Measurements from ENCODE around the gene RABL3.

DNA sequence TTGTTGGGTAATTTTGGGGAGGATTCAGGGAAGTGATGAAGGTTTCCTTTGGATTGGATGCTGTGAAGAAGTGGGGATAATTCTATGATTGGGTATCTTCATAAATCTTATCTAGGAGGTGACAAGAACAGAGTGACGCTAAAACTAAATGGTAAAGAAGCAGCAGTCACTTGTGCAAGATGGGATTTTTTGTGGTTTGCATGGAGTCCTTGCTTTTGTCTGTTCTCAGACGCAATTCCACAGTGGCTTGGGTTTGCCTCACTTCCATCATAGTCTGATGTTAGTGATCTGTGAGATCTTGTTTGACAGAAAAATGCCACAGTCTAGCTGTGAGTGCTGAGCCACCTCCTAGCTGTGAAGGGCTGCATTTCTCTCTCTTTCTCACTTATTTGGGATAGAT, 27.1 kb upstream of the RABL3 start:
- TF ChIP-seq, protein P1, sequence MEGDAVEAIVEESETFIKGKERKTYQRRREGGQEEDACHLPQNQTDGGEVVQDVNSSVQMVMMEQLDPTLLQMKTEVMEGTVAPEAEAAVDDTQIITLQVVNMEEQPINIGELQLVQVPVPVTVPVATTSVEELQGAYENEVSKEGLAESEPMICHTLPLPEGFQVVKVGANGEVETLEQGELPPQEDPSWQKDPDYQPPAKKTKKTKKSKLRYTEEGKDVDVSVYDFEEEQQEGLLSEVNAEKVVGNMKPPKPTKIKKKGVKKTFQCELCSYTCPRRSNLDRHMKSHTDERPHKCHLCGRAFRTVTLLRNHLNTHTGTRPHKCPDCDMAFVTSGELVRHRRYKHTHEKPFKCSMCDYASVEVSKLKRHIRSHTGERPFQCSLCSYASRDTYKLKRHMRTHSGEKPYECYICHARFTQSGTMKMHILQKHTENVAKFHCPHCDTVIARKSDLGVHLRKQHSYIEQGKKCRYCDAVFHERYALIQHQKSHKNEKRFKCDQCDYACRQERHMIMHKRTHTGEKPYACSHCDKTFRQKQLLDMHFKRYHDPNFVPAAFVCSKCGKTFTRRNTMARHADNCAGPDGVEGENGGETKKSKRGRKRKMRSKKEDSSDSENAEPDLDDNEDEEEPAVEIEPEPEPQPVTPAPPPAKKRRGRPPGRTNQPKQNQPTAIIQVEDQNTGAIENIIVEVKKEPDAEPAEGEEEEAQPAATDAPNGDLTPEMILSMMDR (IDR thresholded peaks at IDR 0.05), result no peak
- TF ChIP-seq POLR2AphosphoS5 (IDR thresholded peaks at IDR 0.05), result no peak

All from breast epithelium (tissue), 3 donors.